ENCODE measurements around the gene OR1S2. TPM values are rescaled to one million over a fixed set of nuclear protein-coding genes. Genes with fewer than 3 reads are reported as not detected.

OR1S2 gene
- total RNA-seq, 1 experiment from 2014 or later: not detected

GRCh38 chr11:58186938-58187337 is 17.0 kb downstream of the OR1S2 start (continued):
- TF ChIP-seq PRDM15 (CRISPR knock-in tag; IDR thresholded peaks at IDR 0.05): no peak
- no peak for TF ChIP-seq KAT7 (CRISPR knock-in tag; IDR thresholded peaks at IDR 0.05; ENCODE audit: borderline replicate concordance)
- no peak for TF ChIP-seq CDX4 (CRISPR knock-in tag; IDR thresholded peaks at IDR 0.05; ENCODE audit: borderline replicate concordance)
- no peak for TF ChIP-seq JUN (CRISPR knock-in tag; IDR thresholded peaks at IDR 0.05)
- no peak for TF ChIP-seq ZNF532 (CRISPR knock-in tag; IDR thresholded peaks at IDR 0.05; ENCODE audit: borderline replicate concordance)
- no peak for TF ChIP-seq NR2C2 (CRISPR knock-in tag; IDR thresholded peaks at IDR 0.05)

GRCh38 chr11:58179648-58180047 is 24.3 kb downstream of the OR1S2 start:
- no peaks in the 10 kb centered on the region for H3K27me3 Mint-ChIP-seq (ENCODE audit: low read depth)
- H3K4me1 Mint-ChIP-seq: peaks cover 10% of the 10 kb centered on the region
- DNase-seq (ENCODE audit: low spot score): no peak
- no peaks in the 10 kb centered on the region for H3K9me3 Mint-ChIP-seq
- no peaks in the 10 kb centered on the region for H3K36me3 Mint-ChIP-seq
- TF ChIP-seq ZNF671 (CRISPR knock-in tag; IDR thresholded peaks at IDR 0.05) (no peak), MLX (CRISPR knock-in tag; IDR thresholded peaks at IDR 0.05) (no peak)
- no peak overlapping the region for H3K27ac Mint-ChIP-seq
- ChIA-PET CTCF (no interaction called here), POLR2A (interaction anchor here (0.7 kb wide), 1 partner anchor 9 kb away, joined by 3 read pairs; the partner anchor contains the start of gene OR9Q2)
- H3K4me3 Mint-ChIP-seq: no peak overlapping the region
- no peak for ATAC-seq

- Mint-ChIP-seq H3K36me3 (no peaks in the 10 kb centered on the region), H3K4me3 (no peak overlapping the region), H3K27ac (no peak overlapping the region), H3K27me3 (ENCODE audit: low read depth) (no peaks in the 10 kb centered on the region), H3K4me1 (peaks cover 10% of the 10 kb centered on the region), H3K9me3 (no peaks in the 10 kb centered on the region)
- TF ChIP-seq ZMAT4 (CRISPR knock-in tag; IDR thresholded peaks at IDR 0.05) (no peak), ZNF281 (CRISPR knock-in tag; IDR thresholded peaks at IDR 0.05) (no peak), ZNF671 (CRISPR knock-in tag; IDR thresholded peaks at IDR 0.05) (no peak), ZNF416 (CRISPR knock-in tag; IDR thresholded peaks at IDR 0.05) (no peak), FOXP4 (CRISPR knock-in tag; IDR thresholded peaks at IDR 0.05) (no peak), MLX (CRISPR knock-in tag; IDR thresholded peaks at IDR 0.05) (no peak), SMAD4 (CRISPR knock-in tag; IDR thresholded peaks at IDR 0.05) (no peak)
- POLR2A ChIA-PET: no interaction called here
- CTCF ChIA-PET: no interaction called here
- ATAC-seq (no peak), DNase-seq (ENCODE audit: low spot score) (no peak)
Observed at GRCh38 chr11:58178444-58178843, 25.5 kb downstream of the OR1S2 start.

Data from WTC11 (cell line).